NCI-H526 (cell line): Measurements from ENCODE around the gene CST9L.

Source experiments
- DNase-seq, 2 experiments: peaks; one replicate each; lab custom pipeline; 2025; lab: John Stamatoyannopoulos, UW

Gene CST9L, protein sequence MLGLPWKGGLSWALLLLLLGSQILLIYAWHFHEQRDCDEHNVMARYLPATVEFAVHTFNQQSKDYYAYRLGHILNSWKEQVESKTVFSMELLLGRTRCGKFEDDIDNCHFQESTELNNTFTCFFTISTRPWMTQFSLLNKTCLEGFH

DNA sequence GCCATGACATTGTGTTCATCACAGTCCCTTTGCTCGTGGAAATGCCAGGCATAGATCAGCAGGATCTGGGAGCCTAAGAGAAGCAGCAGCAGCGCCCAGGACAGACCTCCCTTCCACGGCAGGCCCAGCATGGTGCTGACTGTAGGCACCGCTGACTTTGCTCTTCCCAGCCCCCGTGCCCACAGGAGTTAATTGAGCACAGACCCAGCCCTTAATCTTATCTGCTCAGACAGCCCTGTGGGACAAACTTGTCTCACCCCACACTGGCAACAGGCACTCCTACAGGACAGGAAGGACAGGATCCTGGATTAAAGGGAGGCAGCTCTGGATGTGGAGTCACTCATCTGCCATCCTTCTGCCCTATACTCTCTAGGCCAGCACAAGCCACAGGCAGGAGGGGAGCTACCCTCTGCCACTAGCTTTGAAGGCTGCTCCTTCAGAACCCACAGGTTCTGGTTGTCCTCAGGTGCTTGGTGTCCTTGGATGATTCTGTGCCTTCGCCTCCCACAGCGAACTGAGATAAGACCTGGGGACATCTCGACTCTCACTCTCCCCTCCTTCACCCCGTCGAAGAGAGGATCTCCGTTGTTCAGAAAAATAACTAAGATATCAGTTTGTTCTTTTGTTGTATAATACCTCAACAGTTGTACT lies at the start of gene CST9L:
Gene CST9L, minus strand, starts transcription at position 165 of the 651 bp plus-strand sequence. Its CDS starts 34 bp downstream, at position 131.
- DNase-seq, result no peak

DNA sequence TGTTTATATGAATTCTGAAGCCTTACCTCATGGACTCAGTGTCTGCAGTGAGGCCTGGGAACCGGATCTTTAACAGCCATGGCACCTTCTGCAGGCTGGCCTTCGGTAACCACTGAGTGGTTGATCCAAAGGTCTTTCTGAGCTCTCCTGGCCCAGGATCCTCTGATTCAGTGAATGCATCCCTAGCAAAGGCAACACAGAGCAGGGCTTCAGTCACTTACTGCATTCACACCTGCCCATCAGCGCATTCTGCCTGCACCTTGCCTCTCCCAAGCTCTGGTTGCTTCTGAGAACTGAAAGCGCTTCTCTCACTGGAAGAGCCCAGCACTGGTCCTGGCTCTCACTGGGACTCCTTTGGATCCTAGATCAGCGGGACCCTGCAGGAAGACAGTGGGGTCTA lies 45.9 kb upstream of the CST9L start:
- DNase-seq, result no peak

DNA sequence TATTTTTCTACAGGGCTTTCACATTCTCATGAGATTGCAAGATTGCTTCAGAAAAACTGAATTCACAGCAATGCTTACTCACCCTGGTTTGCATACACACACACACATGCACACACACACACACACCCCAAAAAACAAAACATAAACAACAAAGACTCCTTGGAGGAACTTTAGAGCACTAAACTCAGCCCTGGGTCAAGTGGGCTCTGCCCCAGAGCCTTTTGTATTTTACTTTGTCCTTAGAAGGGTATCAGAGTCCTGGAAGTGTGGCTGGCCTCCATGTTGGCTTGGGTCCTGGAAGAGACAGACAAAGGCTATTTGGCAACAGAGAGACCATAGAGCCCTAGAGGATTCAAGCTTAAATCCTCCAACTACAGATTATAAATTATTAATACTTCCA lies 45.4 kb upstream of the CST9L start:
- DNase-seq, result no peak

DNA sequence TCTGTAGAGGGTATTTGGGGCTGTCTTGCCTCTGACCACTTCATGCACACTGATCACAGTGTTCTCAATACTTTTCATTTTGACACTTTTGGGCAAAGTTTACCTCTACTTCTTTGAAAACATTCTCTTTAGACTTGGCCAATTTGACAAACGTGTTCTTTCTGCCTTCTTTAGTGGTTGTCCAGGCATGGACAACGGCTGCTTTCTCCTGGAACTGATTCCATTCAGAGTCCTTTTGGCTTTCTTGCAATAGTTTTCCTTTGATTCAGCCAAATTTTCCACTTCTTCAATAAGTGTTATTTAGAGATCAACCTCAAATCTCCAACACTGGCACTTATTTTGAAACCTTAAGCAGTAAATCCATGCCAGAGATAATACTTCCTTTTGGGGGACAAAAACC lies 44.1 kb upstream of the CST9L start:
- no peak for DNase-seq

DNA sequence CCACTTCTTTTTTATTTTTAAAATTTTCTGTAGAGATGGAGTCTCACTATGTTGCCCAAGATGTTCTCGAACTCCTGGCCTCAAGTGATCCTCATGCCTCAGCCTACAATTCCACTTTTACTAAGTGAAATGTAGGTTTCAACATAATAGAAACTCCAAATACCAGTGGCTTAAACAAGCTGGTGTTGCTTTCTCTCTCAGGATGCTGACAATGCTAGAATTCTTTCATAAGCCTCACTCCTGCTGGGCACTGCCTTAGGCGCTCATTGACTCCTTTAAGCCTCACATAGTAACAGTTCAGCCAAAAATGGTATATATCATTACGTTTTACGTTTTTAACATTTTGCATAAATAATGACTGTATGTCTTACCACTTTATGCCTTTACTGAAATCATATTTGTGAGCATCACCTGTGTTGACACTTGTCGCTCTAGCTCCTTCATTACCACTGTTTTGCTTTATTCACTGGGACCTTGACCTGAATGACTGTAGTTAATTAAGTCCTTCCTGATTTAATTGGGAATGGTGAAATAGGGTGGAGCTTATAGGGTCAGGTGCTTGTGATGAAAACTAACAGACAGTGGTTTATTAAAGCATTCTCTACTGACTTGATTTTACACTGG lies 41.3 kb upstream of the CST9L start:
- DNase-seq, result no peak

DNA sequence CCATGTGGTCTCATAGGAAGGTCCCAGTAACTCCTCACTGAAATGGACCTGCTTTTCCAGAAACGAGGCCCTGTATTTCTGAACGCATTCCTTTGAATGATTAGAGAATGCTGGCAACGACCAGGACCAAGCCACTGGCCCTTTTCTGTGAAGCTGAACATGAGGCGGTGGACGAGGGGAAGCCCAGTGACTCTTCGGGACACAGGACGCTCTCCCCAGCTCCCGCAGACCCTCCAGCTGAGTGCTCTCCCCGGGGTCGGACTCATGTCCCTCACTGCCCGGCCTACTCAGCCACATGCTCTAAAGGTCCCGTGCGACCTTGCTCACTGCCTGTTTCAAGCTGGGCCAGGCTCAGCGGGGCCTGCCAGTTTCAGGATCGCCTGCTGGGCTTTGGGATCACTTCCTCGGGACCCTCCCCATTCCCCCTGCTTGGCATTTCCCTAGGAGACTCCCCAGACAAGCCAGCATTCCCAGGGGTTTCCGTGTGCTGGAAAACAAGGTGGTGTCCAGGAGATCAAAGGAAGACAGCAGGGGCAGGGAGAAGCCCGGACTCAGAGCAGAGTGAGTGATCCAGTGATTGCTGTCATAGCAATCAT lies 40.1 kb upstream of the CST9L start:
- no peak for DNase-seq

DNA sequence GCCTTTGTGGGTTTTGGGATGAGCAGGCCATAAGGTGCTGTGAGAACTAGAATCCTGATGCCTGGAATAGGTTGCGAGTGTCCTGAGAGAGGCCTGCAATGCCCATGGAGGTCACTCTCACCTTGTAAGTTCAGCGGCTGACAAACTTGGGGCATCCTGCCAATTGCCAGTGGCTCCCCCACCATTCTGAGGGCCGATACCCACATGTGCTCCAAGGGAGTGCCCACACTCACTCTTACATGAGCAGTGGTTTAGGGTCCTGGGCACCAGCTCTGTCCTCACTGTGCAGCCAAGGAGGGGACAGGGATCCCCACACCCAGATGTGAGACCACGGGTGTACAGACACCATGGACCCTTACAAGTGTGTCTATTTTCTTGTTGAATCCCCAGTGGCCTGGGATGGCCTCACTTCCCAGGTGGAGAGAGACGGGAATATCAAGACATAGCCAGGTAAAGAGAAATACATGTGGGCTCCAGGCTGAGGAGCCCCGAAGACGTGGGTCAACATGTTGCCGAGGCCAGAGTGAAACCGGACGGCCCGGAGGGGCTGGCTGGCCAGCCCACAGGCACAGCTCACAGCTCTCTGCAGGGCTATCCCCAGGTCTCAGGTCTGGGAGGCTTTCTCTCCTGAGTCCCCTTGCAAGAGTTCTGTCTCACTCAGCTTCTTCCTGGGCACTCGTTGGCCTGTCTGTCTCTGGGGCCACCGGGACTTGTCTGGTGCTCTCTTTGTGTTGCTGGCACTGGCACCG lies 39.4 kb upstream of the CST9L start:
- no peak for DNase-seq

DNA sequence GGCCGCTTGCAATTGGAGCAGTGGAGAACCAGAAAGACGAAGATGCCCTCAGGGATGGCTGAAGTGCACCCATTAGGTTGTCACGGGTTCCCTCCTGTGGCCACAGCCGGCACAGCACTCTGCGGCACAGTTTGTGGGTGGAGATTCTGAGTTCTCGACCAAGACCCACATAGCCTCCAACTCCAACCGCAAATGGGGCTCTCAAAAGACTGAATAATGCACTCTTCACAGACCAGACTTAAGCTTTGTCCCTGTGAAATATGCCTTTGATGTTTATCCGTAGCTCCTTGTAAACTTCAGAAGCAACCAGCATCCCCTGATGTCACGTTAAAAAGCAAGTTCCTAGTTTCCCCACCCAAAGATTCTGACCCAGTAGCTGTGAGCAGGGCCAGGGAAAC lies 38.4 kb upstream of the CST9L start:
- peak; percentile 79 to 95 for DNase-seq

DNA sequence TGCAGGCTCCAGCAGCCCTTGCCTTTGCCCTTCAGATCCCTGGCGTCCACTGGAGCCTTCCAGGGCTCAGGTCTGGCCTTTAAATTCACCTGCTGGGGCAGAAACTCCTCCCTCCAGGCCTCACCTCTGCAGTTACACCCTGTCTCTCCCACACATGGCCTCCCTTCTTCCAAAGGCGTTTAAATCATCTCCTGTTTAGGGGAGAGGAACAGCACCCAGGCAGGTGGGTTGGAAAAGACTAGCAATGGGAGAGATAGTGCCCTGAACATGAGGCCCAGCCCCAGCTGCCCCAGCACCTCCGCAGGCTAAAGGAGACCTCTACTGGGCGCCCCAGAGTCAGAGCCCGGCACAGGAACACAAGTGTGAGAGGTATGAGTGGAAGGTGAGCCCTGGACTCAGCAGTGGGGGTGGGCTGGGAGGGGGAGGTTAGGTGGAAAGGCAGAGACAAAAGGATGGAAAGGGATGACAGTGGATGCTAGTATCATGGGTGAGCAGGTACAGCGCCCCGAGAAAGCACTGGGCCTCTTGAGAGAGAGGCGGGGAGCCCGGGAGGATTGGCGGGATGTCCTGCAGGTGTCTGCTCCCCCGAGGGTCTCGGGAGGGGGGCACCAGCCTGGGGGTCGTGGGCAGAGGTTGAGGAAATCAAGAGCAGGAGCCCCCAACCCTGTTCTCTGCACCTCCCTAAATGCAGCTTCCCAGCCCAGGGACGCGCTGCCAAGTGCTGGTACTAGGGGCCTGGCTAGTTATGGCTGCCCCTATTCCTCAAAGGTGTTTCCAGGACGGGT lies 37.8 kb upstream of the CST9L start, which contains the start of gene CST9:
Gene CST9, minus strand, starts transcription at position 51 of the 785 bp plus-strand sequence. CDS start 53 bp downstream, outside the sequence.
- DNase-seq, result no peak

DNA sequence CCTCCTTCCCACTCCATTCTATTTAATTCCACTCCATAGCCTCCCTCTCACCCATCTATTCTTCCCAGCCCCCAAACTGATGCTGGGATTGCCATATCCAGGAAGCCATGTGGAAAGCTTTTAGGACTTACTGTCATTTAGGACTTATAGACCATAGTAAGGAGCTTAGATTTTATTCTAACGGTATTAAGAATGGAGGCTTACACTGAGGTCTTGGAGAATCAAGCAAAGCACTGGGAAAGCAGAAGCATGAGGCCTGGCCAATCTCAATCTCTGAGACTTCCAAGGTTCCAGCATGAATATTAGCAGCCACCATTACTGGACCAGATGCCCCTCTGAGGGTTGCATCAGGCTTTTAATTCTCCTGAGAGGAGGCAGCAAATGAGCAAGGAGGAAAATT lies 36.0 kb upstream of the CST9L start:
- no peak for DNase-seq

DNA sequence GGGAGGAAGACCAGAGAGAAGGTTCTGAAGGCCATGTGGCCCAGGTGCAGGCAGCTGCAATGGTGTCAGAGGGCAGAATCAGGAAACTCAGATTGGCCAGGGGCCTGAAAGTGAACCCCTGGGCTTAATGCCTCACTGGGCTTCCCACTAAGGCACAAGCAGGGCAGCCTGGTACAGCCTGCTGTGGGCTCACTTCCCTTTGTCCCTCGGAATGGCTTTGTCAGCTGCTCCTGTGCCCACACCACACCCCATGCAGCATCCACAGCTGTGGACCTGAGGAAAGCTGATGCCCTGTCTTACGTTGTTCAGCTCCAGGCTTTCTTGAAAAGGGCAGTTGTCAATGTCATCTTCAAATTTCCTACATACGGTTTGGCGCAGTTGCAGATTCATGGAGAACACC lies 35.0 kb upstream of the CST9L start:
- DNase-seq, result no peak

DNA sequence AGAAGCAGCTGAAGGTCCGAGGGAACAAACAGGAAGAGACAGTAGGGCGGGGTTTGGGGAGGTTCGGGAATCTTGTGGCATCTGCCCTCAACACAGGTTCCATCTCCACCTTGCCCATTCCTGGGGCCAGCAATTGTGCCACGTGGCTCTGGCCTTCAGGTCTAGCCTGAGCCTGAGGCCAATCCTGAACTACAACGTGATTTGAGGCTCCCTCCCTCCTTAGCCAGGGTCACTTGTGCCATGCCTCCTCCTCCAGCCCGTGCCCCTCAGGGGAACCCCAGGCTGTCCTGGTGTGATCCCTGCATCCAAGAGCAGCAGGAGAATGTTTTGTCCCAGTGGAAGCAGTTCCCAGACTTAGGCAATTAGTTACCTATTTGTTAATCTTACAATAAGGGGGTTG lies 34.4 kb upstream of the CST9L start:
- no peak for DNase-seq

DNA sequence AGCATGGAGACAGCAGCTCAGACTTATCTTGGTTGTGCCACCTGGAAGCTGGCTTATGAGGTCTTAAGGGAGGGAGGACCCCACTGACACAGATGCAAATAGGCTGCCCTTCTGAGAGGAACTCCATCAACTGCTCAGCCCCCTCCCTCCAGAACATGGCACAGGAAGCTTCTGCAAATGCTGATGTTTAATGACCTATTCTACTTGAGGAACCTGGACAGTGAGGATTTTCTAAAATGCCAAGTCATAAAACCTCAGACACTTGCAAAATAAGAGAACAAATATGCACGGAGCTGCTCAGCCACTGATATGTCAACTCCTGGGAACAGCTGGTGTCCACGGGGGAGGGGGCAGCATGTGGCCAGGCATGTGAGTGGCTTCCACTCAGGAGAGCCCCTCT lies 34.0 kb upstream of the CST9L start:
- DNase-seq, result no peak

DNA sequence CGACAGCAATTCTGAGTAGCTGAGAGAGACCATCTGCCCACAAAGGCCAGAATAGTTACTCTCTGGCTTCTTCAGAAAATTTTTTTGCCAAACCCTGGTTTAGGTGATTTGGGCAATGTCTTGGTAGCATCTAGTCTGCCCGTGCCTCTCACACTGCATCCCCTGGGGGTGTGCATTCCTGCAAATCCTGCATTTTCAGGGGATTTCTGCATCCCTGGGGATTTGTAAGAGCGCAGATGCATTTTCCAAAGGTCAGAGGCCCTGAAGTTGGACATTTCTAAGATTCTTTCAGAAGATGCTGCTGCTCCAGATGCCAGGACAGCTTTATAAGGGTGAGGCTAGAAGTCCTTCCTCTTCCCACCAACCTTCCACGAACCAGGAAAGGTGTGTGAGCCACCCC lies 33.4 kb upstream of the CST9L start:
- no peak for DNase-seq

DNA sequence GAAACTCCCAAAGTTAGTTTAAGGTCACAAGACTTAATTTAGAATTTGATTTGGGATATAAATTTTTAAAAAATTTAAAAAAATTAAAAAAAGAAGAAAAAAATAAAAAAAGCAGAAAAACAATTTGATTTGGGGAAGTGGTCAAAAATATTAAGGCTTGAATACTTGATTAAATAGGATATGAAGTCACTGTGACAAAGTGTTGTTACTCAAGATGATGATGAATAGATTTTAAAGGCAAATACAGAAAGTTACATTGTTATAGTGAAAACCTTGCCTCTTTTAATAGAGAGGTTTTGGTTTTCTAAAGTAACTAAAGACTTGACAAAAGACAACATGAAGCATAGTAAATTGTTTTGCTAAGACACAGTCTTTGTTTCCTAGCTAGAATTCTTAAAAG lies 30.2 kb upstream of the CST9L start:
- no peak for DNase-seq

DNA sequence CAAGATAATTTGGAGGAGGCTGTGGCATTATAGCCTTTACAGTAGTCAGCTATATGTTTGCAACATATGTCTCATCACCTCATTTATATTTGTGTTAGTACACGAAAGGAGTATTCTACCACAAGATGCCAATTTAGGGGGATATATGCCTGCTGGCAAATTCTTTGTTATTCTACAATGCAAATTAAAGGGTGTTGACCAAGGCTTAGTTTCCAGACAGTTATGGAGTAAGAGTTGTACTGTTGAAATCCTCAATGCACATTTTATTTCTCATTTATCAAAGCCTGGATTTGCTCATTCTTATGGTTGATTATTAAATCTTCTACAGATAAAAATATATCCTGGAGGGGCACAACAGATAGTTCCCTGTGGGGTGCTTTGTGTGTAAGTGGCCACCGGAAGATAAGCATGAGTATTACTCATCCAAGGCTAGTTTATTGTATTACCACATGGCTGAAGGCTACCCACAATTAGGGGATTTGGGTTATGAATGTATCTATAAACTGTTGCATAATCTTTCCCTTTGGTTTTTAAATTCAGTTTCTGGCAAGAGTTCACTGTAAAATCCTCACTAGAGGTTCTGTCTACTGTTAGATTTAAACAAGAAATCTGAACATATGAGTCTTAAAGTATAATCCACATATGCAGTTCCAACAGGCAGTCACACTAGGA lies 28.4 kb upstream of the CST9L start:
- DNase-seq, result no peak

DNA sequence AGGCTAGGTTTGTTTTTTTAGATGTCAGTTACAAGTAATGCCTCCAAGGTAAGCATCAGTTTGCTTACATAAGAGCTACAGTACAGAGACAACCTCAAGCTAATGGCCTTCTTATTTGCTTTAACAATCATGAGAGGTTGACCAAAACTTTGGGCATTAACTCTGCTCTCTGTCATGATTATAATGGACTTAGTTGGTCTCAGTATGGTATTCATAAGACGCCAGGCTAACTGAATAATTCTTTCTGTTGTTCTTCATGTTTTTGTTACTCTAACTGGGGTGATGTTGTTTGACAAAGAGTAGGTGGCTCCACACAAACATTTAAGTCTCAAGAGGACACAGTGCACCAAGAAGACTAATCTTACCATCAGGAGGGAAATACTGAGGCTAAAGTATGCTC lies 27.7 kb upstream of the CST9L start:
- DNase-seq, result no peak

DNA sequence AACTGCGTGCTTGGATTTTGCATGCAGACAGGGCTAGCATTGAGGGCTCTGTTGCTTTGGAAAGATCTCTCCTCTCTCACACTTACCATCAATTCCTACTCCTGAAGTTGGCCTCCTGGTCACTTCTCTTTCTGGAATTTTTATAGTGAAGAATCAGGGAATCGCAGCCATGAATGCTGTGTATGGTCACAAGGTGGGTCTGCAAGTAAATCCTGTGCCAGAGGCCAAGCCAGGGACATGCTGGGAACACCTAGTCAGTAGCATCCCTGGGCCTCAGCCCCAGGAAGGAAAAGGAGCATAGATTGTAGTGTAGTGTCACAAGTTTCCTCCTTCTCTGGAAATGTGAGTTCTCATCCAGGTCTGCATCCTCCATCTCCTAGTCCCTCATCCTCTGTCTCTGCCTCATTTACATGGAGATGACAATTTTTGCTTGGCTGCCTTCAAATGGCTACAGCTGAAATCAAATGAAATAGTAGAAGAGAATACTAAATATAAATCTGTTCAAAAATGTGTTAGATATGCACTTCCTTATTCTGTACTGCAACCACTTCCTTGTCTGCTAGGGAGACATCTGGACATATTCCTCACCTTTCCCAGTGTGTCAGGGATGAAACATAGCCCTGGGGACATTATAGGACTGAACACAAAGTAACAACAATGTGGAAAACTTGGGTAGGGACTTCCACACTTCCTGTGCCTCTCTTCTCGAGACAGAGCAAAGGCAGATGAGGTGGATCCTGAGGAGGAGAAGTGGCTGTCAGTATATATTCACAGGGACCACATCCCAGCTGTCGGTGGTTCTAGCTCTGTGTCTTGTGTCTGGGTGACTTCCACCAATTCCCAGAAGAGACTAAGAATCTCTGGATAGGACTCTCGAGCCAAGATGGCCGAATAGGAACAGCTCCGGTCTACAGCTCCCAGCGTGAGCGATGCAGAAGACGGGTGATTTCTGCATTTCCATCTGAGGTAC lies 20.4 kb upstream of the CST9L start:
- no peak for DNase-seq

DNA sequence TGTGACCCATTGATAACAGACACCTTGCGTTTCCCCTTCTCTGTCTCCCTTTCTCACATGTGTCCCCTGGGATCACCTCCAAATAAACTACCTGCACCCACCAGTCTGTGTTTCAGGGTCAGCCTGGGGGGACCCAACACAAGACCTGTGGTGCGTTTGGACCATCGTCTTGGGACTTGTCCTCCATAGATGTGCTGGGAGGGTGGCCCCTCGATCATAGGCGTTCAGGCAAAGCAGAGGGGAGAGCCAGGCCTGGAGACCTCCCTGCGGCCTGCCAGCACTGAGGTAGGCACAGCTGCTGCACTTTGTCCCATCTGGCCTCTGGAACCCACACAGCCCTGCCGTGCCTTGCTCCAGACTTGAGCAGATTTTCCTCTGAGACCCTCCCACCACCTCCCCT lies 19.3 kb upstream of the CST9L start:
- DNase-seq, result no peak
